Activated T-cell treated with anti-CD3 and anti-CD28 coated beads, Interleukin-2, amount 50 U/mL, for 72 hours (primary cell): ENCODE data around the gene CPLX3. TPM values are rescaled to one million over a fixed set of nuclear protein-coding genes. Genes with fewer than 3 reads are reported as not detected.

Source experiments
- ATAC-seq, 2 donors: fragments of 150-1000 bp; cut with Tn5 transposase; replicated peaks in 1 of 2; 2 replicates each; pipeline ENCODE4 v1.10.0; 2021; ENCODE audit warnings: moderate library complexity in 2 of 2, mild to moderate bottlenecking in 1 of 2
- DNase-seq, 2 donors: peaks; one replicate each; pipeline ENCODE4 v3.0.0; 2021 to 2022; ENCODE audit warnings: mixed read lengths in 1 of 2
- H3K27ac Mint-ChIP-seq: one replicate; pipeline ENCODE4 v1.8.0; 2022; ENCODE audit warnings: mild to moderate bottlenecking, moderate library complexity, mixed read lengths
- H3K27me3 Mint-ChIP-seq: one replicate; pipeline ENCODE4 v1.8.0; 2022; ENCODE audit warnings: low read depth, mixed read lengths
- H3K36me3 Mint-ChIP-seq, 2 donors: one replicate each; pipeline ENCODE4 v1.8.0; 2022; ENCODE audit warnings: mixed read lengths in 2 of 2, mild to moderate bottlenecking in 1 of 2; ENCODE audit not compliant: insufficient read depth in 2 of 2
- H3K4me1 Mint-ChIP-seq: one replicate; pipeline ENCODE4 v1.8.0; 2022; ENCODE audit warnings: low read depth, mixed read lengths
- H3K4me3 Mint-ChIP-seq, 2 donors: one replicate each; pipeline ENCODE4 v1.8.0; 2022; ENCODE audit warnings: mild to moderate bottlenecking in 2 of 2, mixed read lengths in 2 of 2, moderate library complexity in 2 of 2
- H3K9me3 Mint-ChIP-seq, 2 donors: one replicate each; pipeline ENCODE4 v1.8.0; 2022; ENCODE audit warnings: mixed read lengths in 2 of 2
- total RNA-seq, 2 donors: library from RNA; stranded (reverse); gene quantifications; one replicate each; pipeline ENCODE4 v1.2.3, GENCODE V29; 2022

Gene CPLX3
- total RNA-seq, 2 donors from 2014 or later: 0.14 to 0.17 TPM

DNA sequence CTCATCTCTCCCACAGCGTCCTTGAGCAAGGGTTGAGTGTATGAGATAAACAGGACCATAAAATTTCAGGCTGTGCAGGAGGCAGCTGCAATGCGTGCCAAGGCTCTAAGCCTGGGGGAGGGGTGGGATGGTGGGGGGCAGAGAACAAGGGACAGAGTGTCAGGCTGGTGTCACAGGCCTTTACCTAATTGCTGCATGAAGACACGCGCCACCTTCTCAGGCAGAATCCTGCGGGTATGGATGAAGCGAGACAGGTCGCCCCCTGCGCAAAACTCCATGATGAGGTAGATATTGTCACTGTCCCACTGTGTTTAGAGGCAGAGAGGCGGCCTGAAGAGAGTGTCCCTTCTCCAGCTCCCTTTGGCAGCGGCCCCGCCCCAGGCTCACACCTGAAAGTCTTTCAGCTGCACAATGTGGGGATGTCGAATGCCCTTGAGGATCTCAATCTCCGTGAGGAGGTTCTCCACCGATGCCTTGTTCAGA is 15.5 kb downstream of the CPLX3 start:
- DNase-seq (no peak), ATAC-seq (no peak)
- H3K27me3 Mint-ChIP-seq: no peaks in the 10 kb centered on the region
- H3K4me3 Mint-ChIP-seq: peak overlapping the region; percentile 93
- H3K9me3 Mint-ChIP-seq: no peaks in the 10 kb centered on the region
- H3K36me3 Mint-ChIP-seq: peaks cover 0 to 6% of the 10 kb centered on the region in 2 donors
- no peak overlapping the region for H3K27ac Mint-ChIP-seq
- peaks cover 48% of the 10 kb centered on the region for H3K4me1 Mint-ChIP-seq

DNA sequence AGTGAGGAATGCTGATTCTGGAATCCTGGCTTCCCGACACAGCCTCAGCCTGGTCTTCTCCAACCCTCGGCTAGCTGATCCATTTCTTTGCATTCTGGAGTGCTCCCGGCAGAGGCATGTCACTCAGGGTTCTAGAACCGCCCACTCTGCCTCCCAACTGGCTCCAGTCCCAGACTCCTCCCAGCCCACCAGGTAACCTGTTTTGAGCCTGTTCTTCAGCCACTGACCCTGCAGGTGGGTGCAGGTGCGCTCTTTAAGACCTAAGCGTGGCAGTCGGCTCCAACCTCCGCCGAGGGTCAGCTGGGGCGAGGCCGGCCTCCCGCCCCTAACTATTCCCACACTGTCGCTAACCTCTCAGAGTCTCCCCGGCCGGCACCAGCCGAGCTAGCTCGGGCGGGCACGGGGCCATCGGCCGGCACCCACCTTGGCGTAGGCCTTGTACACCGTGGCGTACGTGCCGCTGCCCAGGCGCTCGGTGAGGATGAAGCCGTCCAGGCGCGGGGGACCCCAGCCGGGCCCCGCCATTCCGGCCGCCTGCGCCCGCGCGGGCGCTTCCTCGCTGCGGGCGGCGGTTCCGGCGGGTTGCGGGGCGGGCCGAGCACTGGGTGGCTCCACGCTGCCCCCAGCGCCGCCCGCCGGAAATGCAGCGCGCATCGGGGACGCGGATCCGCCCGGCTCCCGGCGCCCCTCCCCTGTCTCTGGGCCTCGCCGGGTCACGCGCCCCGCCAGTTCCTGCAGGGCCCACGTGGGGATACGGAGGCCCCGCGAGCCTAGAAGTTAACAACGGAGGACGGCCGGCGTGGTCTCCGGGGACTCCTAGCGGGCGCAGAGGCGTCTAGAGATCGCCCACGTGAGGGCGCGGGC is 16.4 kb downstream of the CPLX3 start, which contains the start of gene ULK3:
Gene ULK3, minus strand, starts transcription at position 576 of the 864 bp plus-strand sequence. Its CDS starts 51 bp downstream, at position 525.
- Mint-ChIP-seq H3K36me3 (peaks cover 0 to 6% of the 10 kb centered on the region in 2 donors), H3K4me3 (peak within 1 kb of the TSS; percentile 93), H3K27ac (peak within 1 kb of the TSS; percentile 89), H3K9me3 (no peaks in the 10 kb centered on the region), H3K27me3 (no peaks in the 10 kb centered on the region), H3K4me1 (peaks cover 48% of the 10 kb centered on the region)
- ATAC-seq (peak; percentile 86 to 91), DNase-seq (peak; percentile 94 to 97)

DNA sequence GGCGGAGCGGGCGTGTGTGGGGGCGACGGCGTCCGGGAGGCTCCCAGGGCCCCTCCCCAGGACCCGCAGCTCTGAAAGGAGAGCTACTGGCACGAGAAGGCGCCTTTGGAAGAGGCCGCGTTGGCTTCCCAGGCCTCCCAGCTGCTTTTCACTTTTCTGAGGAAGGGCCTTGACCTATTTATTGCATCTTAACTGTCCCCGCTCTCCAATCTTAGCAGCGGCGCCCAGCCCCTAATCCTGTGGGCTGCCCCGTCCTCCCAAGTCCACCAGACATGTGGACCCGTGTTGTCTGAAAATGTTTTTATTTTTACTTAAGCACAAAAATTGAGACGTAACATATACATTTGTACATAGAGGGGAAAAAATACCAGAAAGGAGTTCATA is 17.0 kb downstream of the CPLX3 start:
- no peaks in the 10 kb centered on the region for H3K9me3 Mint-ChIP-seq
- peak overlapping the region; percentile 93 for H3K4me3 Mint-ChIP-seq

DNA sequence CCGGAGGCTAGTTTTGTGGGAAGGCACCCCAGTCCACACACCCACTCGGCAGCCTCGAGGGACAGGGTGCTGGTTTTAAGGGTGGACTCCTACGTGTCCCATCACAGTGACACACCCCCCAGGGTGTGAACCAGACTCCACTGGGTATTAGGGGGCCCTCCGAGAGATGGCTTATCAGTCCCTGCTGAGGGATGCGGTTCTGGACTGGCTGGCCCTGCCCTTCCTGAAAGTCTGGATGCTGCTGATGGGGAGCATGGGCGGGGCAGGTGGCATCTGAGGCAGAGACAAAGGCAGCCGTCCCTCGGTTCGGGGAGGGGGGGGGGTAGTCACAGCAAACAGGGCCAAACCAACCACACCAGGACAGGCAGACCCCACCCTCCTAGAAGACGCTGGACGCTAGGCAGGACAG is 17.5 kb downstream of the CPLX3 start:
- H3K4me3 Mint-ChIP-seq: peak overlapping the region; percentile 64 to 93
- H3K9me3 Mint-ChIP-seq: no peaks in the 10 kb centered on the region
- H3K27me3 Mint-ChIP-seq: no peaks in the 10 kb centered on the region
- ATAC-seq (no peak), DNase-seq (no peak)
- peaks cover 48% of the 10 kb centered on the region for H3K4me1 Mint-ChIP-seq
- peaks cover 0 to 6% of the 10 kb centered on the region in 2 donors for H3K36me3 Mint-ChIP-seq
- H3K27ac Mint-ChIP-seq: no peak overlapping the region

More for the DNA sequence above, 17.0 kb downstream of the CPLX3 start:
- no peaks in the 10 kb centered on the region for H3K27me3 Mint-ChIP-seq
- peak overlapping the region; percentile 85 for H3K27ac Mint-ChIP-seq
- peaks cover 48% of the 10 kb centered on the region for H3K4me1 Mint-ChIP-seq
- peaks cover 0 to 6% of the 10 kb centered on the region in 2 donors for H3K36me3 Mint-ChIP-seq
- DNase-seq (no peak), ATAC-seq (no peak)

DNA sequence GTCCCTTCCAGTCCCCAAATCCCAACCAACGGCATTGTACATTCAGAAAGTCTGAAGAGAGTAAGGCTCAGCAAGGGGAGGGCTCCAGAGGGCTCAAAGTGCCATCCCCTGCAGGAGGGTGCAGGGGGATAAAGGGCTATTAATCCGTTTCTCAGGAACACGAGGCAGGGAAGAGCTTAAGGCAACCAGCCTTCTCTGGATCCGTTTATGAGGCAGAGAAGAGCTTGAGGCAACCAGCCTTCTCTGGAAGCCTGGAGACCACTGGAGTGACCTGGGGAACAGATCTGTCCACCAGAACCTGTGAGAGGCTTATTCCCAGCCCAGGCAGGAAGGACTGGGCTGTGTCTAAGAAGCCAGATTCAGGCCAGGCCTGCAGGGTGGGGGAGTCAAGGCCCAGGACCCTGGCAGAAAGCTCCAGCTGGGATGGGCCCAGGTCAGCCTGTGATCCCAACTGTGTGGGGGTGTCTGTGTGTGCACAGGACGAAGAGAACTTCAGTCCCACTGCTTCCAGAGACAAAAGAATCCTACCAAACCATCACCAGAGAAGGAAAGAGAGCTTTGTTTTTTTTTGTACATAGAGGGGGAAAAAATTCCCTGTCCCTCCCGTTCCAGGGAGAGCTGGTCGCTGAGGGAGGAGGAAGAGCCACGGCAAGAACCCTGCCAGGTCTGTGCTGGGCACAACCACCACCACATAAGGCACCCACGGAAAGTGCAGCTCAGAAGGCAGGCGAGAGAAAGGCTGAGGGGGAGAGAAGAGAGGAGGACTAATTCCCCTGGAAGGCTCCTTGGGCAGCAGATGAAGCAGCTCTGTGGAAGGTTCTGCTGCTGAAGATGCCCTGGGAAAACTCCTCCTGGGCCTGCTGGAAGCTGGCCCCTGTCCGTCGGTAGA is 18.1 kb downstream of the CPLX3 start:
- peaks cover 0 to 6% of the 10 kb centered on the region in 2 donors for H3K36me3 Mint-ChIP-seq
- DNase-seq: peak; percentile 20 to 24
- peak overlapping the region; percentile 92 for H3K27ac Mint-ChIP-seq
- H3K9me3 Mint-ChIP-seq: no peaks in the 10 kb centered on the region
- no peaks in the 10 kb centered on the region for H3K27me3 Mint-ChIP-seq
- H3K4me3 Mint-ChIP-seq: peak overlapping the region; percentile 64 to 93
- ATAC-seq: peak in 1 of 2 donors; percentile 2
- H3K4me1 Mint-ChIP-seq: peaks cover 48% of the 10 kb centered on the region

DNA sequence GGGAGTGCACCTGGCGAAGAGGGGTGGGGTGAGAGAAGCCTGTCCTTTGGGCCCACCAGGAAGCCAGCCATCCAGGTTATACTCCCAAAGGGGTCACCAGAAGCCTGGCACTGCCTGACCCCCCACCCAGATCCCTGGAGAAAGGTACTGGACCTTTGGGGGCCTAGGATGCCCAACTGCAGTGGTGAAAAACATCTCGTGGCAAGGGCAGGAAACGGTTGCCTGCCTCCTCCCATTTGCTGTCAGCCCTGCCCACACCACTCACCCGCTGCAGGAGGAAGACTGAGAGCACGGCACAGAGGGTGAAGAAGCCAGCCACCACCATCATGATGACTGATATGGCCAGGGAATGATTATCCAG is 18.8 kb downstream of the CPLX3 start:
- peaks cover 0 to 6% of the 10 kb centered on the region in 2 donors for H3K36me3 Mint-ChIP-seq
- DNase-seq (peak; percentile 67 to 70), ATAC-seq (peak; percentile 49 to 64)
- H3K9me3 Mint-ChIP-seq: no peaks in the 10 kb centered on the region
- peak overlapping the region; percentile 92 for H3K27ac Mint-ChIP-seq
- H3K4me1 Mint-ChIP-seq: peaks cover 46% of the 10 kb centered on the region
- H3K27me3 Mint-ChIP-seq: no peaks in the 10 kb centered on the region
- peak overlapping the region; percentile 64 to 93 for H3K4me3 Mint-ChIP-seq

DNA sequence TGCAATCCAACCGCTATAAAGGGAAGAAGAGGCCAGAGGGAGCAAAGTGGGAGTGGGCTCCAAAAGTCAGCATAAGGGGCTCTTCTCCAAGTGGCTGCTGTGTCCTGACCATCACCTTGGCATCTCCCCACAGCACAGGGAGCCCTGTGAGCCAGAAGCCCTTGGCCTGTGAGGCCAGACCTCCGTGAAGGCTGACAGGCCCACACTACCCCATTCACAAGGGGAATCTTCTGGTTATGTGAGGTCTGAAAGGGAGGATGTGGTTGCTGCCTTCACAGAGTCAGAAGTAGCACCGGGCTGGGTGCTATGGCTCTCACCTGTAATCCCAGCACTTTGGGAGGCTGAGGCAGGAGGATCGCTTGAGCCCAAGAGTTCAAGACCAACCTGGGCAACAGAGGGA is 19.2 kb downstream of the CPLX3 start:
- DNase-seq (peak in 1 of 2 donors; percentile 28), ATAC-seq (peak; percentile 14)
- Mint-ChIP-seq H3K9me3 (no peaks in the 10 kb centered on the region), H3K4me1 (peaks cover 42% of the 10 kb centered on the region), H3K36me3 (peaks cover 0 to 6% of the 10 kb centered on the region in 2 donors), H3K27ac (peak overlapping the region; percentile 92), H3K4me3 (peak overlapping the region; percentile 64 to 93), H3K27me3 (no peaks in the 10 kb centered on the region)

DNA sequence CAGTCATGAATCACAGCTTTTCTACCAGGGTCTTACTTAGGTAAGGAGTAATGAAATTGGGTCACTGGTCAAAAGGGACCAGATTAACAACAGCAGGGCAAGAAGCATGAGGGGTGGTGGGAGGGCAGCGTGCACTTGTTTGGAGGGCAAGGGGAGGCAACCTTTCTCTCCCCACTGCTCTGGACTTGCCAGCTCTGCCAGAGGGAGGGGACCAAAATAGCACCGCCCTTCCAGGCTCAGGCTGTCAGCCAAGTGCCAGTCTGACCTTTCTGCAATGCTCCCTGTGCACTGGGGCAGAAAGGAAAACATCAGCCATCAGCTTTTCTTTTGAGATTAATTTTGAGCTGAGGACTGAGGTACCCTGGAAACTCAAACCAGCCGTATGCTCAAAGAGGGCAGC is 21.0 kb downstream of the CPLX3 start:
- Mint-ChIP-seq H3K4me1 (peaks cover 23% of the 10 kb centered on the region), H3K27me3 (no peaks in the 10 kb centered on the region), H3K36me3 (peaks cover 0 to 5% of the 10 kb centered on the region in 2 donors), H3K27ac (peak overlapping the region; percentile 40), H3K9me3 (no peaks in the 10 kb centered on the region), H3K4me3 (no peak overlapping the region)
- DNase-seq: no peak
- no peak for ATAC-seq

DNA sequence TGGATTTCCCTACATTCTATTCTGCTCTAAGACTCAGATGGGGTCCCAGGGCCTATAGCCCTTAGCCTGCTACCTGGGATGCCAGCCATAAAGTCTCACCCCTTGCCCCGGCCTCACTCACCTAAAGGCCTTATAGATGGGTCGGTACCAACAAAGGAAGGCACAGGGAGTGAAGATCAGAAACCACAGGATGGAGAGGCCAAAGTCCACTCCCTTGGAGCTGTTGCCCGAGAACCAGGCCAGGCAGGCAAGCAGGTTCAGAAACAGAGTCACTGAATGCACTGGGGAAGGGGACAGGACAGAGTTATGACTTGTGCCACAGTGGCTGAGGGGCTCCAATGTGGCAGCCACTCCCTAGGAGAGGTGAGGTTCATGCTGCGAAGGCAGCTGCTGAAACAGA is 24.0 kb downstream of the CPLX3 start:
- Mint-ChIP-seq H3K27me3 (no peaks in the 10 kb centered on the region), H3K36me3 (peaks cover 0 to 9% of the 10 kb centered on the region in 2 donors), H3K4me3 (no peak overlapping the region), H3K9me3 (no peaks in the 10 kb centered on the region), H3K27ac (no peak overlapping the region), H3K4me1 (peaks cover 6% of the 10 kb centered on the region)
- DNase-seq: no peak
- no peak for ATAC-seq

DNA sequence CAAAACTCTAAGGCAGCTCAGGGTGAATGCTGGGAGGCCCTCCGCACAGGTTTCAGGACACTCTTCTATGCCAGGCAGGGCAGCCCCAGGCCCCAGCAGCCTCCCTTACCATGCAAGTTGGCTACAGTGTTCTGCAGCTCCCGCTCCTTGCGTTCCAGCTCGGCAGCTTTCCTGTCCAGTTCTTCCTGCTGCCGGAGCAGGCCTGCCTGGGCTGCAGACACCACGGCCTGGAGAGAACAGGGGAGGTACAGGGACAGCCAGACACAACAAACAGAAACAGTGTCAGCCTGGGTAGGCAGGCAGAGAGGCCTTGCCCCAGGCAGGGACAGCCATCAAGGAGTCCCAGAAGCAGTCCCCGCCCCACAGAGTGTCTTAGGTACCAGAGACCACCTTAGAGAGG is 25.5 kb downstream of the CPLX3 start:
- H3K27me3 Mint-ChIP-seq: no peaks in the 10 kb centered on the region
- peaks cover 4% of the 10 kb centered on the region for H3K4me1 Mint-ChIP-seq
- no peaks in the 10 kb centered on the region for H3K9me3 Mint-ChIP-seq
- DNase-seq: no peak
- H3K27ac Mint-ChIP-seq: no peak overlapping the region
- H3K36me3 Mint-ChIP-seq: peaks cover 0 to 7% of the 10 kb centered on the region in 2 donors
- ATAC-seq: no peak
- H3K4me3 Mint-ChIP-seq: no peak overlapping the region

DNA sequence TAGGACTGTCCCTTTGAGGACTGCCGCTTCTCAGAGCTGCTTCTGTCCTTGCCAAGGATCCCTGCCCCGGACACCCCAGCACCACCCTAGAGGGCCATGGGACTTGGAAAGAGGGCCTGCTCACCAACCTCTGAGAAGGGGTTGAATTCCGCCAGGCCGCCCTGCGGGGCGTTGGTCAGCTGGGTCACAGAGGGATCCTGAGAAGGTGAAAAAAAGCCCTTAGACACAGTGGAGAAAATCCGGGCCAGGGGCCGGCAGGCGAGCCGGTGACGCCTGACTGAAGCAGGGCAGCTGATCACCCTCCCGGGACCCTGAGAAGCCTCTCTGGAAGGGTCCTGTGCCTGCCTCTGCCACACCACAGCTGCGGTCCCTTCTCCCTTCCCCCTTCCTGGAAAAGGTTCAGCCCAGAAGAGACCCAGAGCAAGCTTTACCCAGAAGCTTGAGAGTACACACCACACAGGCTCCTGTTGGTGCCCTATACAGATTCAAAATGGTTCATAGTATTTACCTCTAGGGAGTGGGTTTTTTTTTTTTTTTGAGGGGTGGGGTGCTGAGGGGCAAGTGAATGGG is 28.1 kb downstream of the CPLX3 start:
- peak overlapping the region; percentile 15 for H3K27ac Mint-ChIP-seq
- H3K36me3 Mint-ChIP-seq: peaks cover 0 to 8% of the 10 kb centered on the region in 2 donors
- H3K4me1 Mint-ChIP-seq: peaks cover 30% of the 10 kb centered on the region
- no peaks in the 10 kb centered on the region for H3K27me3 Mint-ChIP-seq
- ATAC-seq: no peak
- H3K4me3 Mint-ChIP-seq: no peak overlapping the region
- no peak for DNase-seq
- H3K9me3 Mint-ChIP-seq: no peaks in the 10 kb centered on the region

DNA sequence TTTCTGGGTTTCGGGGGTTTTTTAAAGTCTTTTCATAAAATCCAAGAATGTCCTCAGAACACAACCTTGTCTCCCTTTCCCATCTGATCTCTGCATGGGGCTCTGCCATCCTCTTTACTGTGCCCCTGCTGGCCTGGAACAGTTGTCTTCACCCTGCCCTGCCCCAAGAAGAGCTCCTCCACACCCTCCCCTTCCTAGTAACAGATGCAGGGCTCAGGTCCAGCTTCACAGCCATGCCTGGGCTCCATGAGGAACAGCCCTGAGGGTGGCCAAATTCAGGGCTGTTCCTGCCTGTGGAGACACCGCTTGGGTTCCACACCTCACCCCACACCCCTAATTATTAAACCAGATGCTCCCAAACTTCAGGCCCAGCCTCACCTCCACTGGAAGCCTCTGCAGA is 29.4 kb downstream of the CPLX3 start:
- peaks cover 0 to 8% of the 10 kb centered on the region in 2 donors for H3K36me3 Mint-ChIP-seq

More for the DNA sequence above, 29.4 kb downstream of the CPLX3 start:
- Mint-ChIP-seq H3K4me3 (no peak overlapping the region), H3K4me1 (peaks cover 40% of the 10 kb centered on the region), H3K27me3 (no peaks in the 10 kb centered on the region), H3K9me3 (no peaks in the 10 kb centered on the region), H3K27ac (no peak overlapping the region)
- ATAC-seq (no peak), DNase-seq (no peak)
